GM20431 (cell line): ENCODE data around the gene GSTM5.
"Not testable (repeated sequence)": the region's sequence is repeated elsewhere in the genome, so short reads cannot be mapped to it uniquely, and the experiment has no call there.

Source experiments
- in situ Hi-C: fragments of 300-500 bp; cut with MseI, MboI; formaldehyde crosslinking; loops from one replicate; pipeline ENCODE4 v1.15.0; 2020; ENCODE audit warnings: low sequenced_read_pairs; ENCODE audit not compliant: unreplicated experiment

GSTM5 gene

DNA sequence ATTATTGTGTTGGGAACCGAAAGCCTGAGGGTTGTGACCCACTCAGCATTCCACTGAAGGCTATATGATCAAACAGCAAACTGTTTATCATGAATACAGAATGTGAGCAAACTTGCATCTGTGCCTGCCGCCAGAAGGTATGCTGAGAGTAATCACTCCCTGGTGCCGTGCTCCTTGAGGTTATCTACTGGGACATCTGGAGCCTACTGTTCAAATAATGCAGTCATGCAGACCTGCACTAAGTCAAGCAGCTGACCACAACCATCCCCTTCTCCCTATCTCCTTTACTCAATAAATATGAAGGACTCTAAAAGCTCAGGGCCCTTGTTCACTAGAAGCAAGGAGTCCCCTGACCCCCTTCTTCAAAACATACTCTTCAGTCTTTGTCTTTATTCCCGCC lies 13.5 kb downstream of the GSTM5 start:
- in situ Hi-C loops, result no loop called here

DNA sequence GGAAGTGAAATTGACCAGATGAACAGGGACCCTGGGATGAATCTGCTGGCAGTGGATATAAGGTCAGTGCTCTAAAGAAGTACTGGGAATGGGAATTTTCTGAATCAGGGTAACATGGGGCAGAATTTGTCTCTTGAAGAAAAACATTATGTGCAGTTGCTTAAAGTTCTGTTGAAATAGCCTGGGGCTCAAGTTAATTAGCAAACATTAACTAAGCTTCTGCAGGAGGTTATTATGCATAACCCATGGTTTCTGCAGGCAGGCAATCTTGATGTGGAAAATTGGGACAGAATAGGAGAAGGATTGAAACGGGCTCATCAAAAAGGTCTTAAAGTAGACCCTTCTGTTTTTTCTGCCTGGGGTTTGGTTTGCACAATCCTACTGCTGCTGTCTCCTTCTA lies 14.0 kb downstream of the GSTM5 start:
- in situ Hi-C loops, result no loop called here

DNA sequence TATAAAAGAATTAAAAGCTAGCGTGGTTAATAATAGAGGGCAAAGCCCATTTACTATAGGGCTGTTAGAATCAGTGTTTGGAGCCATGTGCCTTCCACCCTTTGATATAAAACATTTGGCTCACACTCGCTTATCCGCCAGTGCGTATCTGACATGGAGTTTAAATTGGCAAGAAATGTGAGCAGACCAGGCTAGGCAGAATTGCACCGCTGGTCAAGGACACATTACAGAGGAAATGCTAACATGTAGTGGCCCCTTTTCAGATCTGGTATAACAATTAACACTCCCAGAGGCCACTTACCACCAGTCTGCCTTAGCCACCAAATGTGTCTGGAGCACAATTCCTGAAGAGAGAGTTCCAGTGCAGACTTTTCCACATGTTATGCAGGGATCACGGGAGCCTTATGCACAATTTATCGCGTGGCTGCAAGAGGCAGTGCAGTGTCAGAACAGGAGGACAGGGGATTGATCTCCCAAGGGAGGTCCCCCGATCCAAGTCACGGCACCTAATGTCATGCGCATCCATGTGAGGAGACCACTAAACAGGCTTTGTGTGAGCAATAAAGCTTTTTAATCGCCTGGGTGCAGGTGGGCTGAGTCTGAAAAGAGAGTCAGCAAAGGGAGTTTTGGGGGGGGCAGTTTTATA lies 14.8 kb downstream of the GSTM5 start:
- in situ Hi-C loops, result no loop called here

DNA sequence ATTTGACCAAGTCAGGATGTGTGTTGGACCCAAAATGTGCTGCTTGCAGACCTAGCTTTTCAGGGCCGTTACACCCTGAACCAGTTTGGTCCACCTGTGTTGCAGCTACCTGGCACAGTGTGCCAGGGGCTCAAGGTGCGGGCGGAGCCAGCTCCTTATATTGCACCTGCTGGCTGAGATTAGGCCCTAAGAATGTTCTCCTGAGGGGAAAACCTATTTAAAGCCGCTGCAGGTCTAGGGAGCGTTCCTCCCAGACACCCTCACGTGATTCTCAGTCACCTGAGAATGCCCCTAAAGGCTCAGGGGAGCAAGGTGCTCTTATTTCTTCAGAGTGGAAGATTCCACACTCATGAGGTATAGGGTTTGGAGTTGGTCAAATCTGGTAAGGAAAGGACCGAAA lies 16.8 kb downstream of the GSTM5 start:
- in situ Hi-C loops, result no loop called here

DNA sequence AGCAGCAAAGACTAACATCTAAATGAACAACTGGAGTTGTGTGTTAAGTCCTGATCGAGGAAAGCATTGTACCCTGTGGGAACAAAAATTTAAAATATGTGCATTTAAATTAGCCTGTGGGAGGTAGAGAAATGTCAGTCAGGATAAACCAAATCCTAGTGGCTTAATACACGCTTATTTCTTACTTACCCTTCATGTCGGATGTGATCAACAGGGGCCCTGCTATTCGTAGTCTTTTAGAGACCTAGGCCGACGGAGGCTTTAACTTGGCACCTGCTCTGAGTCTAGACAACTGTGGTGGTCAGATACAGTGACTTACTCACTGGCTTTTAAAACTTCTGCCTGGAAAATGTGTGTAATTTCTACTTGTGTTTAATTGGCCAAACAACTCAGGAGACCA lies 18.6 kb downstream of the GSTM5 start:
- in situ Hi-C loops, result no loop called here

DNA sequence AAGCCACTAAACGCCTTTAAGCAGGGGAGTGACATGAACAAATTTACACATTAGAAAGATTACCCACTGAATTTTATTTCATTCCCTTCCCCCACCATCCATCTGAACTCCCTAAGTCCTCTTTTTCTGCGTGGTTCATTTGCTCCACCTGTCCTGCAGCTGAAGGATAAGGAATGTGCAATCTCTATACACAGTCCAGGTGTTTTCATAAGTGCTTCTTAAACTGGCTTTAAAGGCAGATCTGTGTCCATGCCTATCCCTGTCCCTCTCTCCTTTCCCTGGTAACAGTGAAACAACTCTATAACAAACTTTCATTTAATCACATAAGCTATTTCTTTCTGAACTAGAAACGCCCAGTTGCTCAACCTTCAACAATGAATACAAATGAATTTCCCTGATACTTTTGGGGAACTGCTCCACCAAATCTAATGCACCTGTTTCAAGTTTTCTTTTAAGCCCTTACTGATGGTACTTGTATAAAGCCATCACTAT lies 20.4 kb downstream of the GSTM5 start:
- in situ Hi-C loops, result no loop called here

DNA sequence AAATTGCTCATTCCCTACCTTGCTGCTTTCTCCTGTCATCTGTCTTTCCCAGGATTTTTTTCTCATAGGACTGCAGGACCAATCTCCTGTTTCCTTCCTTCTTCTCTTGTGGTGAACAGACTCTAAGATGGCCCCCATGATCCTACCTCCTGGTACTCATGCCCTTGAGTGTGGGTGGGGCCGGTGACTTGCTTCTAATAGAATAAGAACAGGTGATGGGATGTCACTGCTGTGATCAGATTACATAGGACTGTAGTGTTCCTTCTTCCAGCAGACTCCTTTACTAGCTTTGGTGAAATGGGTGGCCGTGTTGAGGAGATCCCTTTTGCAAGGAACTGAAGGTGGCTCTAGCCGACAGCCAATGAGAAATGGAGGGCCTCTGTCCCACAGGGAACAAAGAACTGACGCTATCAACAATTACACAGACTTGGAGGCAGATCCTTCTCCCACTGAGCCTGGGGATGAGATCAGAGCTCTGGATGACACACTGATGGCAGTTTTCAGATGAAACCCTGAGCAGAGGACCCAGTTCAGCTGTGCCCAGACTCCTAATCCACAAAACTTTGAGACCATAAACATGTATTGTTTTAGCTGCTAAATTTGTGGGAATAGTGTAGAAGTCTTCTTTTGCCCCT lies 21.3 kb downstream of the GSTM5 start:
- in situ Hi-C loops, result no loop called here

DNA sequence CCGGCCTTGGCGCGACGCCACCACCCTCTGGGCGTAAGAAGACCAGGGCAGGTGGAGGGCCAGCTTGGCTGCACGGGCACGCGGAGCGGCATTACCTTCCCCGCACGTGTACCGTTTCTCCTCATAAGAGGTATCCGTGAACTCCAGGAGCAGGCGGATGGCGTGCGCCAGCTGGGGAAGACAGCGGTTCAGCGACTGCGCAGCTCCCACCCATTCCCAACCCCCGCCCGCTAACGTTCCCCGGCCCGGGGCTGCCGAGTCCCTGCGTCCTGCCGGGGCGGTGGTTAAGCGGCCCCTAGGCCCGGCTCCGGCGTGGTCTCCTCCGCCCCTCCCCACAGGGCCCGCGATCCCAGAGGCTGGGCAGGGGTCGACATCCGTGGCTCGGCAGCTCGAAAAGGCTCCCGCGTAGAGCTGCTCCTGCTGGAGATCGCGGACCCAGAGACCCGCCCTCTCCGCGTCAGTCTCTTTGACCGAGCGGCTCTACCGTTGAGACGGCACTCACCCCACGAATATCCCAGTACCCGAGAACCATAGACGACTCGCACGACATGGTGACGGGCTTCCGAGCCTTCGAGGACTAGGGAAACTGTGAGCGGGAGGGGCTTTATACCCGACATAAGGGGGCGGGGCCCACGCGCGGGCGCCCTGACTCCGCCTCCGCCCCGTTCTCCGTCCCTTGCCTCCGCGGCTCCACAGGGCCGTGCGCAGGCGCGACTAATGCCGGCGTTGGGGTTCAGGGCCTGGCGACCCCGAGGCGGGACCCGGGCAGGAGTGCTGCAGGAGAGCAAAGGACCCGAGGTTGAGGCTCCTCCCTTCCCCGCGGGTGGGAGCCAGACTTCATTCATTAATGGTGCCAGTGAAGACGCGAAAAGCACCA lies 27.9 kb downstream of the GSTM5 start:
- in situ Hi-C loops, result no loop called here

DNA sequence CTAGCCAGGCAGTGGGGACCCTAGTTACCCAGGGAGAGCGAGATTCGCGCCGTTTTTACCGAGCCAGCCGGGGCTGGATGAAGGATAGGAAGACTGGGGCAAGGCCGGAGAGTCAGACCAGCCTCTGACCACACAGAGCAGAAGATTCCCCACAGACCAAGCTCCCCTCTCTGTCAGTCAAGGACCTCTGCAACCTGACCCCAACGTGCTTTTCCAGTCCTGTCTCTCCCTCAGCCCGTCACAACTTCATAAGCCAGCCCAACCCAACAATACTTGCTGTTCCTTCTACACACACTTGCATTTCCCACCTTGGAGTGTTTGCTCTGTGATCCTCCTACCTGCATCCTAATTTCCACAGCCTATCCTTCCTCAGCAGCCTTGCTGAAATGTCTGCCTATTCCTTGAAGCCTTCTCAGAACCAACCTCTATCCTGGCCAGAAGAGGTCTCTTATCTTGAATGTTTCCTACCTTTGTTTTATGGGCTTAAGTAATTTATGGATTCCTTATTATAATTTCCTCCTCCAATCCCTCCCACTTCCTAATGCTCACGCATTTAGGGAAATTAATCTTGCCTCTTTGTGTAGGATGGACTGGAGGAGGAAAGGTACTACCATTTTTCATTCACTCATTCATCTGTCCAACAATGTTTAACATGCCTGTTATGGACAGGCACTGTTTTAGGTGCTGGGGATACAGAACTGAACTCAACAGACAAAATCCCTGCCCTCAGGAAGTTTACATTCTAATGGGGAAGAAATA lies 28.7 kb downstream of the GSTM5 start, which contains the start of gene GSTM3:
Gene GSTM3, minus strand, starts transcription at position 424 of the 759 bp plus-strand sequence. CDS start 751 bp downstream, outside the sequence.
- in situ Hi-C loops, result no loop called here

DNA sequence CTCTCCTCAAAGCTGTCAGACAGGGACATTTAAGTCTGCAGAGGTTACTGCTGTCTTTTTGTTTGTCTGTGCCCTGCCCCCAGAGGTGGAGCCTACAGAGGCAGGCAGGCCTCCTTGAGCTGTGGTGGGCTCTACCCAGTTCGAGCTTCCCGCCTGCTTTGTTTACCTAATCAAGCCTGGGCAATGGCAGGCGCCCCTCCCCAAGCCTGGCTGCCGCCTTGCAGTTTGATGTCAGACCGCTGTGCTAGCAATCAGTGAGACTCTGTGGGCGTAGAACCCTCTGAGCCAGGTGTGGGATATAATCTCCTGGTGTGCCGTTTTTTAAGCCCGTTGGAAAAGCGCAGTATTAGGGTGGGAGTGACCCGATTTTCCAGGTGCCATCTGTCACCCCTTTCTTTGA lies 36.3 kb downstream of the GSTM5 start:
- in situ Hi-C loops, result not testable (repeated sequence)

DNA sequence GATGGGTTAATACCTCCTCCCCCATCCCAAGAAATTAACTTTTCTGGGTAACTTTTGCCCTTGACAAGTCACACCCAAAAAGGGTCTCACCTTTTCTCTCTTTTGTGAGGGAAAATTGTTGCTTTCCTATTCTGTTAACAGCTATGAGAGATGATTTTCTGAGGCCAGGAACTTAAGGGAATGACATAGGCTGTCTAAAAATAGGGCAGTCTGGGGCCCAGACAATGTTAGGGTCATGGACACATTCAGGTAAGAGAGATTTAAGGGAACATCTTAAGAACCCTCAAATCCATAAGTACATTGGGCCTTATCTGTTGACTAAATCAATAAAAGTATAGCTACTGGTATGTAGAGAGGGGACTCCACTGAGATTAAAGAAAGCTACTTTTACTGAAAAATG lies 37.2 kb downstream of the GSTM5 start:
- in situ Hi-C loops, result no loop called here

DNA sequence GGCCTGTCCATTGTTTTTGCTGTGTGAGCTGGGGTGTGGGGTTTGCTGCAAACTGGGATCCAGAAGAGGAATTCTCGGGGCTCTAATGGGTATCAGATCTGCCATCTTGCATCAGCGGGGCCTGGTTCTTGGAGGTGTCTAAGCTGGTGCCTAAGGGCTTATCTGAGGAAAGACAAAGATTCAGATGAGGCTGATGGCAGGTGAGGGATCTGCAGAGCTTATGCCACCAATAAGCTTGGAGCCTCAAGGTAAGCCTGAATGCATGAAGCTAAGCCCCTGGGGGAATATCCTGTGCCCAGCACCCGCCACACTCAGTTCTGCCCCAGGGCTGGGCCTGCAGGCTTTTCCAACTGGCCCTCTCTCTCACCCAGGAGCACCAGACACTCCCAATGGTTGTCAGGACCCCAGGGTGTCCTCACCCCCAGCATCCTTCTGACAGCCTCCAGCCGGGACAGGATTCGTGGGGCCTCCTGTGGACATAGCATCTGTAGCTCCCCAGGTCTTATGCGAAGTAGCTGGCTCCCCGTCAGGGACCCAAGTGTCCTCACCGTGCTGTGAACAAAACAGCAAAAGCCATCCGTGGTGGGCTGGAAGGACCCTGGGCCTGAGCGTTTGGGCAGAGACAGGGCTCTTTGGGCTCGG lies 38.3 kb downstream of the GSTM5 start:
- in situ Hi-C loops, result loop anchor here (25.0 kb wide), 1 partner anchor 88 kb away; the partner anchor contains the start of genes GSTM2 and GSTM4

DNA sequence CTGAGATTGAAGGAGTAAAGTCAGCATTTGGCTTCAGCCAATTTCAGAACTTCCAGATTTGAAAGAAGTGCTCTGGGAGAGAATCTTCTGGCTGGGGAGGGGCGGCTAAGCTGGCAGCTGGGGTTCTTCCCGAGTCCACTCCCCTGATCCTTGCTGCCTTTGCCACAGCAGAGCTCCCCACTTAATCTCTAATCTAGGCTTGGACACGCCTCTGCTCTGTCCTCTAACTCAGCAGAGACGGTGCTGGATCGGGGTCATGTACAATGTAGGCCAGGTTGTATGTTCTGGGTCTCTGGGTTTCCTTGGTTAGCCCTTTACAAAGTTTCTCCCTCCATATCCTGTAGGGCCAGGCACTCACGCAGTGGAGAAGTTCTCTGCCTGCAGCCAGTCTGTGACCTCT lies 38.9 kb downstream of the GSTM5 start:
- in situ Hi-C loops, result loop anchor here (25.0 kb wide), 1 partner anchor 89 kb away; the partner anchor contains the start of genes GSTM2 and GSTM4

DNA sequence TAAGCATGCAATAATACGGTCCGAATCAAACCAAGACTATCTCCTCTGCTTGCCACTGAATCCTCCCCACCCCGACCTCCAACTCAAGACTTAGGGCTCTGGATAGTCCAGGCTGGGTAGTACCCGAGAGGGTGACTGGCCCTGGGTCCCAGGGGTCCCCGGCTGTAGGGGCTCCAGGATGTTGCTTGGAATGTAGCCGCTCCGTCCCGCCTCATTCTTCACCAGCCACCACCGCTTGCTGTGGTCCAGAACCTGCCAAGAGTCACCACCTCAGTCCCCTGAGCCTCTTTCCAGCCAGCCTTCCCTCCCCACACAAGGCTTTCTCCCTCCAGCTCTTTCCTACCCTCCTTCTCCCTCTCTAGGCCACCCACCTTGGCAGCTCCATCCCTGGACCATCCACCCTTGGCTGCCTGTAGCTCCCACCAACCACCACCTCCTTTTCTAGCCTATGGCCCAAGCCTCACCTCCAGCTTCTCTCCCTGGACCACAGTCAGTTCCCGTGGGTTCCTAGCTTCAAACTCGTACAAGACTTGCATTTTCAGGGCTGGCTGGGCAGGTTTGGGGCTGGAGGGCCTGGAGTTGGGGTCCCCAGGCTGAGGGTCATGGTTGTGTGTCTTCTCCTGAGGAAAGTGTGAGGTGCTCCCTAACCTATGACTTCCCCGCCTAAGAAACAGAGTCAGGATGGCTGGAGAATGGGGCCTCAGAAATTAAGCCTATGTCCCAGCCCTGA lies 39.6 kb downstream of the GSTM5 start:
- in situ Hi-C loops, result loop anchor here (25.0 kb wide), 1 partner anchor 89 kb away; the partner anchor contains the start of genes GSTM2 and GSTM4

DNA sequence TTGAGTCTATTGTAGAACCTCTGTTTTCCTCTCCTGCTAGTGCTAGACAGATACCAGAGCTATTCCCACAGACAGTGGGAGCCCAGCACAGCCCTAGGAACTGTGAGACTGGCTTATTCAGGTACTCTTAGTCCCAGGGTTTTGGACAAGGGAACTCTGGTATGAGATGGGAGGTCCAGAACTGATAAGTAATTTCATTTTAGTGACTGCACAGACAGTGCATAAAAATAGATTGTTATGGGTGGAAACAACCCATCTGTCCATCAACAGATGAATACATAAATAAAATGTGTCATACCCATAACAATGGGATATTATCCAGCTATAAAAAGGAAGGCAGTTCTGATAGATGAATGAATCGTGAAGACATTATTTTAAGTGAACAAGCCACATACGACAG lies 42.7 kb downstream of the GSTM5 start:
- in situ Hi-C loops, result loop anchor here (25.0 kb wide), 1 partner anchor 92 kb away; the partner anchor contains the start of genes GSTM2 and GSTM4

DNA sequence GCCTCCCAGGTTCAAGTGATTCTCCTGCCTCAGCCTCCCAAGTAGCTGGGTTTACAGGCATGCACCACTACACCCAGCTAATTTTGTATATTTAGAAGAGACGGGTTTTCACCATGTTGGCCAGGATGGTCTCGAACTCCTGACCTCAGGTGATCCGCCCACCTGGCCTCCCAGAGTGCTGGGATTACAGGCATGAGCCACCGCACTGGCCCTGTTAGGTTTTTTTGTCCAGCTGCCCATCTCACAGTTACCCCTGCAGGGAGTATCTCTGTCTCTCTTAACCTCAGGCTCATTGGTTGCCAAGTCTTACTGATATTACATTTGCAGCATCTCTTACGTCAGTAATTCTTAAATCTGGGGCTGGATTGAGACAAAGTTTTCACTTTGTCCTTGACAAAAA lies 44.3 kb downstream of the GSTM5 start:
- in situ Hi-C loops, result loop anchor here (25.0 kb wide), 1 partner anchor 94 kb away; the partner anchor contains the start of genes GSTM2 and GSTM4

DNA sequence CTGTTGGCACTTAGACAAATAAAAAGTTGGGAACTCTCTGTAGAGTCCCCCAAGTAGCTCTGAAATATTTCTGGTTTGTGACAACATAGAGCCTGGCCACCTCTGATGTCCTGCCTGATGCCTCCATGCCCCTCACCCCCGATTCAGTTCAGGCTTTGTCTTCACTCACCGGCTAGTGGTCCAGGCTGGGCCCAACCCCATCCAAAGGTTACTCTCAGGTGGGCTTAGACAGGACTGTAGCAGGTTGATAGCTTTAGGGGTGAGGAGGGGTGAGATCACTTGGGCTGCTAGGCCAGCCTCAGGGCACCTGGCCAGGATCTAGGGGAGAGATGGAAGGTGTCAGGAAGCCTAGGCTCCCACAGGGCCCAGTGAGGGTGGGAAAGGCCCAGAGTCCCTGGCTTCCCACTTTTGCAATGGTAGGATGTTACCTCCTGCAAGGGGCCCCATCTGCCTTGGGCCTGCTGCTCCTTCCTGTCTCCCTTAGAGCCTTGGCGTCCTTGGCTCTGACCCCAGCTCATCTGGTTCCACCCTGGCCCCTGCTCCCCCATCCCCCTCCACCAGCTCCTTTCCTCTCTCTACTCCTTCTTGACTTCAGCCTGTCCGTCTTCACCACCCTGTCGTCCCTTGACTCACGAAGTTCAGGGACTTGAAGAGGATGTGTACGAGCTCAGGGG lies 44.9 kb downstream of the GSTM5 start:
- in situ Hi-C loops, result loop anchor here (25.0 kb wide), 1 partner anchor 95 kb away; the partner anchor contains the start of genes GSTM2 and GSTM4
